Right cardiac atrium (tissue), 5 donors: ENCODE results near the gene MGLL. TPM values are rescaled to one million over a fixed set of nuclear protein-coding genes. Genes with fewer than 3 reads are reported as not detected.

Experiments used
- ATAC-seq, 2 donors: fragments of 200-7000 bp; cut with Tn5 transposase; one replicate each; pipeline versions ENCODE4 v1.8.0 to v1.9.1; 2020; ENCODE audit warnings: moderate library complexity in 2 of 2, mild to moderate bottlenecking in 1 of 2
- DNase-seq, 3 donors: peaks; one replicate each; pipeline ENCODE4 v3.0.0-alpha.2; 2020
- H3K27ac ChIP-seq: one replicate; pipeline ENCODE4 v1.5.1; 2013; ENCODE audit warnings: mild to moderate bottlenecking, low read length, control low read depth, moderate library complexity
- H3K27me3 ChIP-seq: one replicate; pipeline ENCODE4 v1.6.1; 2013; ENCODE audit not compliant: control insufficient read depth, insufficient read depth
- H3K4me1 ChIP-seq: one replicate; pipeline ENCODE4 v1.6.1; 2013; ENCODE audit warnings: low read length; ENCODE audit not compliant: control insufficient read depth, insufficient read depth
- H3K4me3 ChIP-seq: one replicate; pipeline ENCODE4 v1.5.1; 2013; ENCODE audit warnings: low read length, control low read depth
- H3K9me3 ChIP-seq: one replicate; pipeline ENCODE4 v1.6.1; 2013; ENCODE audit warnings: low read length; ENCODE audit not compliant: control insufficient read depth
- WGBS: extraction: QIAGEN DNeasy Blood & Tissue Kit; methylation state at CpG from one replicate; pipeline ENCODE4 v1.1.7; 2013; 5-methylcytosine and 5-hydroxymethylcytosine counted together
- intact Hi-C, 4 donors: fragments of 100-400 bp; cut with DNase I; formaldehyde crosslinking; loops; one replicate each; pipeline versions ENCODE4 v1.11.0 to v1.14.0; 2022 to 2023
- polyA plus RNA-seq: library from polyadenylated mRNA; stranded (reverse); fragments of 200-250 nt; gene quantifications from one replicate; pipeline ENCODE4 v1.2.3, GENCODE V29; 2013
- total RNA-seq, 4 donors: library from RNA; stranded (reverse); fragmentation: NEBNext Ultra II Directional; extraction: Animal tissue kit (Norgen Biotek cat#: 25700); gene quantifications; one replicate each; pipeline ENCODE4 v1.2.1, GENCODE V29; 2021
- donor health status: healthy with polysubstance abuse.
- donor health status: DM: no; HTN: yes; CAD: no.
- donor health status: DM: no; HTN: no; CAD: no.
- donor health status: DM: no; HTN: yes; CAD: no; lungs with severe emphysema.
- donor health status: DM: yes; HTN: yes; CAD: no.

Gene MGLL
- total and polyA plus RNA-seq, 5 donors: 52.2 to 80.4 (median 64.9) TPM

GRCh38 chr3:127731546-127732289 is 90.6 kb downstream of the MGLL start:
- Histone ChIP-seq H3K9me3 (no peaks in the 10 kb centered on the region), H3K27ac (no peak overlapping the region), H3K4me1 (peaks cover 25% of the 10 kb centered on the region), H3K4me3 (no peak overlapping the region), H3K27me3 (no peaks in the 10 kb centered on the region)
- intact Hi-C loops: no loop called here
- ATAC-seq (no peak), DNase-seq (no peak)
- 83% methylated on average over 12 of the region's 12 CpGs for WGBS

DNA sequence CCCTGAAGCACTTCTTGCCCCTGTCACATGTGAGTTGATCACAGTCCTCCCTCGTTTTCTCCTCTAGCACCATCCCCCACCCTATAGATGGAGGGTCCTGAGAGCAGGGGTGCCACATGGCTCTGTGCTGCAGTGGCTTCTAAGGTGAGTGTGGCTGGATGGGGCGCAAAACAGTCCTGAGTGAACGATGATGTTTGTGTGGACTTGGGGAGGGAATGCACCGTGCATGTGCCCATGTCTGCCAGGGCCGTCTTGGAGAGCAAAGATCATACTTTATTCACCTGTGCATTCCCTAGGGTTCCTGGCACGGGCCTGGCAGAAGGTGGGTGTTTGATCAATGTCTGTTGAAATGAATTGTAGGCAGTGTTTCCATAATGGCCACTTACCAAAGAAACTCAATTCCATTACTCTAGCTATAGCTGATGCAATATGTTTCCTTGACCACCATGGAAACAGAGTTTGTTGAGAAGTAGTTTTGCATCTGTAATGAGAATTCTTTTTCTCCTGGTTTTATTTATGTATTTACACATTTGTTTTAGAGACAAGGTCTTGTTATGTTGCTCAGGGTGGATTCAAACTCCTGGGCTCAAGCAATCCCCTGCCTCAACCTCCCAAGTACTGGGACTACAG is 91.5 kb downstream of the MGLL start:
- no peak overlapping the region for H3K4me3 ChIP-seq
- H3K4me1 ChIP-seq: peaks cover 23% of the 10 kb centered on the region
- WGBS: 90% methylated on average over 6 of the region's 6 CpGs
- intact Hi-C loops: no loop called here
- DNase-seq (peak in 2 of 3 donors; percentile 2 to 5), ATAC-seq (no peak)
- no peaks in the 10 kb centered on the region for H3K9me3 ChIP-seq
- H3K27ac ChIP-seq: peak overlapping the region; percentile 91
- H3K27me3 ChIP-seq: no peaks in the 10 kb centered on the region

DNA sequence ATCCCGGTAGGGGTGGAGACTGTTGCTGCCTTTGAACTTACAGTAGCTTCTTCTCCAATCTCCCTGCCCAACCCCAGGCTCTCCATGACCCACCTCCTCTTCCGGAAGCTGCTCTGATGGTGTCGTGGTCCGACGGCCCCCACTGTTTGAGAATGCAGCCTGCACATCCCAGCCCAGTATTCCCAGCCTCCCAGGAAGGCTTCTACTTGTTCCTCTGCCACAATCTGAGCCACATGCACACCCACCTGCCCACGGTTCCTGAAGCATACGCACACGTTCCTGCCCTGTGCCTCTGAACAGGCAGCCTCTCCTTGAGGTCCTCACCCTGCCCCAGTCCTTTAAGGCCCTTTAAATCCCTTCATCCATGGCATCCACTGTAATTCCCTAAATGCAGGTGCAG is 92.1 kb downstream of the MGLL start:
- intact Hi-C loops: no loop called here
- H3K4me3 ChIP-seq: no peak overlapping the region
- ATAC-seq (peak in 1 of 2 donors; percentile 6), DNase-seq (peak in 1 of 3 donors; percentile 30)
- H3K9me3 ChIP-seq: no peaks in the 10 kb centered on the region
- H3K27me3 ChIP-seq: no peaks in the 10 kb centered on the region
- WGBS: 72% methylated on average over 8 of the region's 8 CpGs
- H3K27ac ChIP-seq: peak overlapping the region; percentile 91
- peaks cover 20% of the 10 kb centered on the region for H3K4me1 ChIP-seq

DNA sequence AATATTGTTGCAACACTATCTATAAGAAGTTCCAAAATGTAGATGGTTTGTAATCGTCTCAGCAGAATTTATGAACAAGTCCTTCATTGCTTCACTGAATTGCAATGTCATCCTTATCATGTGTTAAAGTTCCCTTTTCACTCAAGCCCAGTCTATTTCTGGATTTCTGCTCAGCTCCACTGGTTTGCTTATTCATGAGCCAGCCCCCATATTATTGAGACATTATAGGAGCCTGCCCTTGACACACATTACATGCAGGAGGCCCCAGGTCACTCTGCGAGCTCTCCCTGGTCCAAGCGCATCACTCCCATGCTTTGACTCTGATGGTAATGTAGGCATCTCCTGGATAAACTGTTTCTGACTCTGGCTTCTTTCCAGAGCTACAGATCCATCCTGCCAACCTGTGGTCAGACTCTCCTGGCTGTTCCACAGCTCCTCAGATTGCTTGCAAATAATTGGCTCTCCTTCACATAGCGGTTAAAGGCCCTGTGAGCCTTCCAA is 92.7 kb downstream of the MGLL start:
- intact Hi-C loops: no loop called here
- H3K4me1 ChIP-seq: peaks cover 18% of the 10 kb centered on the region
- no peaks in the 10 kb centered on the region for H3K27me3 ChIP-seq
- peak overlapping the region; percentile 91 for H3K27ac ChIP-seq
- 56% methylated on average over 4 of the region's 4 CpGs for WGBS
- ATAC-seq (peak; percentile 75 to 76), DNase-seq (peak in 2 of 3 donors; percentile 26 to 50)
- H3K4me3 ChIP-seq: no peak overlapping the region
- H3K9me3 ChIP-seq: no peaks in the 10 kb centered on the region

DNA sequence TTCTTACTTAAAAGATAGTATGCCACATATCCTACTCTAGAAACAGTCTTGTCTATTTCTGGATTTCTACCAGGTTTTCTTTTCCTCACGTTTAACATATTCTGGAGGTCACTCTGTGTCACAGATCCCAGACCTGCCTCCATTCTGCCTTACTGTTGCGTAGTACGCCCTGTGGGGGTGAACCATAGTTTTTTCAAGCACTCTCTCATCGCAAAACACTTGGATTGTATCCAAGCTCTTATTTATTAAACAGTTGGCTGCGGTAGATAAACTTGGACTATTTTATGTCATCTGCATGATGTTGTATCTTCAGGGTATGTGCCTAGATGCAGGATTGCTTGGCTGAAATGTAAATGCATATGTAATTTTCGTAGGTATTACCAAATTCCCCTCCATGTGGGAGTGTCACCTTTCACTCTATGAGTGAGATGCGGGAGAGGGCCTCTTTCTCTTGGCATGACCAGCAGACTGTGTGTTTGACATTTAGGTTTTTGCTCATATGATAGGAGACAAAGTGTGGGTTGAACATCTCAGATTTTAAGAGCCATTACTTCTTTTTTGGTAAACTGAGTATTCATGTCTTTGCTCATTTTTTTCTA is 93.8 kb downstream of the MGLL start:
- Histone ChIP-seq H3K4me3 (no peak overlapping the region), H3K27ac (no peak overlapping the region), H3K9me3 (no peaks in the 10 kb centered on the region), H3K4me1 (peaks cover 17% of the 10 kb centered on the region), H3K27me3 (no peaks in the 10 kb centered on the region)
- WGBS: 71% methylated on average over 7 of the region's 7 CpGs
- ATAC-seq (no peak), DNase-seq (no peak)
- intact Hi-C loops: no loop called here

DNA sequence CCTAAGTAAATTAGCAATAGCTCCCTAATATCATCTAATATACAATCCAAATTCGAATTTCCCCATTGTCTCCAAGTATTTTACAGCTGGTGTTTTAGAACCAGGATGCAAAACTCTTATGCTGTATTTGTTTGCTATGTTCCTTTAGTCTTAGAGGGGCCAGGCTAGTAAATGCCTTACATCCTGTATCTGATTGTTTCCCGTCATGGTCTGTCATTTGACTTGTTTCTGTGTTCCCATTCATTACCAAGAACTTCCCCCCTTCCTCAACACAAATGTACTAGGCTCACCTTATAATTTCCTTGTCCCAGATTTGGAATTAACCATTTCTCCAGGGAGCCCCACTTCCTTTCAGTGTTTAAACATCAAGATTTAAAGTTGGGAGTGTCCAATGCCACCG is 95.4 kb downstream of the MGLL start:
- intact Hi-C loops: no loop called here
- ATAC-seq: no peak
- peaks cover 23% of the 10 kb centered on the region for H3K4me1 ChIP-seq

GRCh38 chr3:127723011-127723567 is 99.2 kb downstream of the MGLL start:
- DNase-seq (no peak), ATAC-seq (peak; percentile 39 to 43)
- intact Hi-C loops: no loop called here
- H3K27me3 ChIP-seq: no peaks in the 10 kb centered on the region
- 45% methylated on average over 11 of the region's 11 CpGs for WGBS
- H3K9me3 ChIP-seq: no peaks in the 10 kb centered on the region
- peaks cover 12% of the 10 kb centered on the region for H3K4me1 ChIP-seq
- no peak overlapping the region for H3K4me3 ChIP-seq
- peak overlapping the region; percentile 10 for H3K27ac ChIP-seq

More for the DNA sequence above, 95.4 kb downstream of the MGLL start:
- Histone ChIP-seq H3K27me3 (no peaks in the 10 kb centered on the region), H3K9me3 (no peaks in the 10 kb centered on the region), H3K27ac (no peak overlapping the region), H3K4me3 (no peak overlapping the region)
- no peak for DNase-seq
- WGBS: 71% methylated on average over 3 of the region's 3 CpGs

DNA sequence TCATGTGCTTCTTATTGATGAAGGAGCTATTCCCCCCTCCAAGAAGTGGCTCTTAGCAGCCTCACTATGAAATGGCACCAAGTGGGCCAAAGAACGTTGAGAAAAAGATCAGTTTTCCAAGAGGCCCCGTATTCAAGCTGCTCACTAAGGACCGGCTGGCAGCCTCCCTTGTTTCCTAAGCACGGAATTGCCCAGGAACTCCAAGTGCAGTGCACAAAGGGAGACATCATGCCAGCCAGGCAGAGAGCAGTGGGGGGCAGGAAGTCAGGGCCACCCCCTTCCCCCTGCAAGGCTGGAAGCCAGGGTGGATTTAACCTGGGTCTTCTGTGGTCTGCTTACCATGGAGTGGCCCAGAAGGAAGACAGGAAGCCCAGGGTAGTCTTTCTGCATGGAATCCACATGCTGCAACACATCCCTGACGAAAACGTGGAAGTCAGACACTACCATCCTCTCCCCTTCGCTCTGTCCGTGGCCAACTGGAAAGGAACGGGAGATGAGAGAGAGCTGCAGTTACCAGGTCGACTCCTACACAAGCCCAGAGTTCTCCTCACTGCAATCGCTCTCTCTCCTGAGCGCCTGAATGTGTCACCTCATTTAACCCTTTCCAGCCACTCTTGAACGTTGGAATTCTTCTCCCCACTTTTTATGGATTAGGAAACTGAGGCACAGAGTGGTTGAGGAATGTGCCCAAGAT is 100.1 kb downstream of the MGLL start:
- 40% methylated on average over 13 of the region's 13 CpGs for WGBS
- intact Hi-C loops: no loop called here
- no peaks in the 10 kb centered on the region for H3K27me3 ChIP-seq
- no peak overlapping the region for H3K4me3 ChIP-seq
- H3K4me1 ChIP-seq: peaks cover 18% of the 10 kb centered on the region
- H3K9me3 ChIP-seq: no peaks in the 10 kb centered on the region
- DNase-seq (peak in 1 of 3 donors; percentile 35), ATAC-seq (no peak)
- H3K27ac ChIP-seq: peak overlapping the region; percentile 63

GRCh38 chr3:127720985-127721935 is 101.1 kb downstream of the MGLL start:
- intact Hi-C loops: no loop called here
- 92% methylated on average over 17 of the region's 17 CpGs for WGBS
- no peak for ATAC-seq
- no peaks in the 10 kb centered on the region for H3K9me3 ChIP-seq
- DNase-seq: no peak
- H3K27ac ChIP-seq: no peak overlapping the region
- no peaks in the 10 kb centered on the region for H3K27me3 ChIP-seq
- H3K4me3 ChIP-seq: no peak overlapping the region
- peaks cover 18% of the 10 kb centered on the region for H3K4me1 ChIP-seq
